GM12872 (cell line): ENCODE results near the gene KCNK3.

Experiments
- CTCF ChIP-seq: IDR thresholded peaks from 3 replicates; pipeline ENCODE4 v1.5.1; 2011; ENCODE audit warnings: low read depth, mild to moderate bottlenecking, low read length, moderate library complexity; ENCODE audit not compliant: insufficient read depth

KCNK3 gene

GRCh38 chr2:26670171-26670570 lies 22.4 kb upstream of the KCNK3 start:
- TF ChIP-seq CTCF = no peak

- TF ChIP-seq CTCF = no peak
Measured at GRCh38 chr2:26670931-26671460, 21.5 kb upstream of the KCNK3 start.

GRCh38 chr2:26671691-26672090 lies 20.8 kb upstream of the KCNK3 start:
- no peak for TF ChIP-seq CTCF

- TF ChIP-seq CTCF = no peak
Measured at GRCh38 chr2:26672112-26672817, 20.3 kb upstream of the KCNK3 start.

GRCh38 chr2:26672818-26673393 lies 19.6 kb upstream of the KCNK3 start:
- no peak for TF ChIP-seq CTCF

GRCh38 chr2:26674002-26674751 lies 18.3 kb upstream of the KCNK3 start:
- no peak for TF ChIP-seq CTCF

- TF ChIP-seq CTCF = no peak
Measured at GRCh38 chr2:26674771-26675170, 17.8 kb upstream of the KCNK3 start.
